GM19467 (cell line): ENCODE results near the gene SLC6A18.

Source experiments
- ATAC-seq: cut with Tn5 transposase; IDR thresholded peaks from one replicate; pipeline ENCODE4 v1.9.1; 2021; ENCODE audit warnings: mild to moderate bottlenecking, moderate library complexity; ENCODE audit not compliant: unreplicated experiment

Gene SLC6A18

GRCh38 chr5:1186351-1187233 lies 38.6 kb upstream of the SLC6A18 start:
- ATAC-seq, result no peak

DNA sequence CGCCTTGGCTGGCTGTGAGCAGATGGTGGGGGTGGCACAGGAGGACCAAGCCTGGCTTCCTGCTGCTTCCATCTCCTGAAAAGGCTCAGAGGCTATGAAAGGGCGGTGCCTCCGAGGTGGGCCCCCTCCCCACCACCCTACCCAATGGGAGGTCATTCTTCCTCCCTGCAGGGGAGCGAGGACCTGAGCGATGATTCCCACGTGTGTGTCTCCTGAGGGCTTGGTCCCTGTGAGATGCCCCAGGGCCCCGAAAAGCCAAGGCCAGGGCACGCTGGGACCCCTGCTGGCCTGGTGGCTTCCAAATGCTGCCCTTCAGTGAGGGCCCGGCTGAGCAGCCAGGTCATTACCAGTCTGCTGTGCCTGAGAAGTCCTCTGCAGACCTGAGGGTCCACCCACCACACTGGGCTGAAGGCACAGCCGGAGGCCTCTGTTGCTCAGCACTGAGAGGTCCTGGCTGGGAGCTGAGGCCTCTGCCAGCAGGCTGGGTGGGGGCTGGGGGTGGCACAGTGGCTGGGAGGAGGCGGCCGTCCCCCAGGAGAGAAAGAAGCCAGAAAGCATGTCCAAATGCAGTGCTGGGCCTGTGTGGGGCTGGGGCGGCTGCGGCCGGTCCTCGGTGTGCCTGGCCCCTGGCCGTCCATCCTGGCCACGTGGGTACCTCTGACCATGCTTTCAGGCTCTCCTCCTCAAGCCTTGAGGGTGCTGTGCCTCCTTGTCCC lies 37.8 kb upstream of the SLC6A18 start:
- ATAC-seq, result no peak

GRCh38 chr5:1187950-1188334 lies 37.2 kb upstream of the SLC6A18 start:
- ATAC-seq, result no peak

DNA sequence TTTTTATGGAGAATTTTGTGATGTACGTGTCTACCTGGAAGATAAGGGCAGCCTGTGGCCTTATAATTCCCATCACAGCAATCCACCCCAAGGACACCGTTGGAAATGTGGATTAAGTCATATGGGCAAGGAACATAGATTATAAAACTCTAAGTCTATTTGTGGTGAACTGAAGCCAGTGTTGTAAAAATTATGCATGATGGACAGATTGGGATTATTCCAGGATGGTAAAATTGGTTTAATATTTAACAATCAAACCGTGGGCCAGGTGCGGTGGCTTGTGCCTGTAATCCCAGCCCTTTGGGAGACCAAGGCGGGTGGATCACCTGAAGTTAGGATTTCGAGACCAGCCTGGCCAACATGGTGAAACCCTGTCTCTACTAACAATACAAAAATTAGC lies 36.7 kb upstream of the SLC6A18 start:
- ATAC-seq, result no peak

DNA sequence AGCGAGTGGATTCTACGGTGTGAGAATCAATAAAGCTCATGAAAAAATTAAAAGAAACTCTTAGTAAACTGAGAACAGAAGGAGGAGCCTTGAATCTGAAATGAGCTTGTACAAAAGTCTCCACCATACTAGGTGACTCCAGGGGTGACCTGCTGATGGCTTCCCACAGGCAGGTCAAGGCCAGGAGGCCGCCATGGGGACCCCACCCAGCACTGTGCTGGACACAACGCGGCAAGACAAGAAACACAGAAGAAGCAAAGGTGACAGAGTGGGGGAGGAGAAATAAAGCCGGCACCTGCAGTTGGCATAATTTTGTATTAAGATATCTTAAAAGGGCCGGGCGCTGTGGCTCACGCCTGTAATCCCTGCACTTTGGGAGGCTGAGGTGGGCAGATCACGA lies 35.9 kb upstream of the SLC6A18 start:
- ATAC-seq, result no peak

DNA sequence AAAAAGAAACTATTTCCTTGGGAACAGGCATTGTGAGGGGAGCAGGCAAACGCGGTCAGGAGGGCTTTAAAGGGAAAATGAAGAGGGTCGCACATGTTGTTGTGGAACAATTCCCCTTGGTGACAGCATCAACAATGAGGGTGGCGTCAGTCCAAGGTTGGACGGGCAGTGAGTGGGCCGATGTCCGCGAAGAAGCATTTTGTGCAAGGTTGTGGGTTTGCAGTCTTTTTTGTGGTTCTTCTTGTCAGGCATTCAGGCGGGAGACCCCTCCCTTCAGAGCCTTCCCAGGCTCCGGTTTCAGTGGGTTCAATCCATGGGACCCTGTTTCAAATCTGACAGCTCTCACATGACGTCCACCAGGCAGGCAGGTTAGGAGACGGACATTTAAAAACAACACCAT lies 34.9 kb upstream of the SLC6A18 start:
- no peak for ATAC-seq

- no peak for ATAC-seq
These were observed 34.3 kb upstream of the SLC6A18 start for GRCh38 chr5:1190837-1191239.

DNA sequence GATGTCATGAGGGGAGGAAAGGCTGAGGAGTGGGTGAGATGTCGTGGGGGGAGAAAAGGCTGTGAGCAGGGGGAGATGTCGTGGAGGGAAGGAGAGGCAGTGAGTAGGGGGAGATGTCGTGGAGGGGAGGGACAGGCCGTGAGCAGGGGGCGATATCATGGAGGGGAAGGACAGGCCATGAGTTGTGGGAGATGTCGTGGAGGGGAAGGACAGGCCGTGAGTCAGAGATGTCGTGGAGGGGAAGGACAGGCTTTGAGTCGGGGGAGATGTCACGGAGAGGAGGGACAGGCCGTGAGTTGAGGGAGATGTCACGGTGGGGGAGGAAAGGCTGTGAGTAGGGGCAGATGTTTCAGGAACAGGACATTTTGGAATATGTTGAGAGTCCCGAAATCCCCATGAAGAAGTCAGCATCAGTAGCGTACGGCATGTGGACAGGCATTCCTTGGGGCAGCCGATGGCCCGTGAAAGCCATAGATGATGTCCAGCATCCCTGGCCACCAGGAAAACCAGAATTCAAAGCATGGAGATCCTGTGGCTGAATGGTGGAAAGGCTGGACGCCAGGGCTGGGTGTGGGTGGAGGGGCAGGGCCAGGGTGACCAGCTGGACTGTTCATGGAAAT lies 32.1 kb upstream of the SLC6A18 start:
- ATAC-seq, result no peak

GRCh38 chr5:1193591-1193985 lies 31.6 kb upstream of the SLC6A18 start:
- no peak for ATAC-seq

- no peak for ATAC-seq
These were observed 30.8 kb upstream of the SLC6A18 start for GRCh38 chr5:1194378-1194777.

DNA sequence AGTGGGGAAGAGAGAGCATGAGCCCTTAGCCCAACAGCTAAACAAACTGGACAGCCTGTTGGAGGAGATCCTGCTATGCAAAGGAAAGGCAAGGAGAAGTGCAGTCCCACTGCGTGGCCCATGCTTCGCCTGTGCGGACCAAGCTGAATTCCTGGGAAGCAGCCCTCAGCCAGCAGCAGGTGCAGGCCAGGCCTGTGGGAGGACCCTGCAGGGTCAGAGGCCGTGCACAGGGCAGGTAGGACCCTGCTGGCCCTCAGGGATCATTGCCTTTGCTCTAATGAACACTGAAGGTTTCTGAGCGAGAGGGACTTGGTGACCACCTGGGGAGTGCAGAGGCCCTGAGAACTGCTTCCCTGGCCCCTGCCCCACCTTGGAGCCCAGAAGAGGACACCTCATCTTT lies 29.7 kb upstream of the SLC6A18 start:
- ATAC-seq, result no peak

GRCh38 chr5:1195916-1196315 lies 29.3 kb upstream of the SLC6A18 start:
- no peak for ATAC-seq

DNA sequence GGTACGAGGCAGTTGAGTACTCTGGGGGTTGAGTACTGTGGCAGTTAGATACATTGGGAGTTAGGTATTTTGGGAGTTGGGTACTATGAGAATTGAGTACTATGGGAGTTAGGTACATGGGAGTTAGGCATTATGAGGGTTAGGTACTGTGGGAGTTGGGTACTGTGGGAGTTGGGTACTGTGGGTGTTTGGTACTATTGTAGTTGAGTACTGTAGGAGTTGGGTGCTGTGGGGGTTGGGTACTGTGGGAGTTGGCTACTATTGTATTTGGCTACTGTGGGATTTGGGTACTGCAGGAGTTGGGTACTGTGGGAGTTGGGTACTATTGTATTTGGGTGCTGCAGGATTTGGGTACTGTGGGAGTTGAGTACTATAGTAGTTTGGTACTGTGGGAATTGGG lies 28.6 kb upstream of the SLC6A18 start:
- no peak for ATAC-seq

DNA sequence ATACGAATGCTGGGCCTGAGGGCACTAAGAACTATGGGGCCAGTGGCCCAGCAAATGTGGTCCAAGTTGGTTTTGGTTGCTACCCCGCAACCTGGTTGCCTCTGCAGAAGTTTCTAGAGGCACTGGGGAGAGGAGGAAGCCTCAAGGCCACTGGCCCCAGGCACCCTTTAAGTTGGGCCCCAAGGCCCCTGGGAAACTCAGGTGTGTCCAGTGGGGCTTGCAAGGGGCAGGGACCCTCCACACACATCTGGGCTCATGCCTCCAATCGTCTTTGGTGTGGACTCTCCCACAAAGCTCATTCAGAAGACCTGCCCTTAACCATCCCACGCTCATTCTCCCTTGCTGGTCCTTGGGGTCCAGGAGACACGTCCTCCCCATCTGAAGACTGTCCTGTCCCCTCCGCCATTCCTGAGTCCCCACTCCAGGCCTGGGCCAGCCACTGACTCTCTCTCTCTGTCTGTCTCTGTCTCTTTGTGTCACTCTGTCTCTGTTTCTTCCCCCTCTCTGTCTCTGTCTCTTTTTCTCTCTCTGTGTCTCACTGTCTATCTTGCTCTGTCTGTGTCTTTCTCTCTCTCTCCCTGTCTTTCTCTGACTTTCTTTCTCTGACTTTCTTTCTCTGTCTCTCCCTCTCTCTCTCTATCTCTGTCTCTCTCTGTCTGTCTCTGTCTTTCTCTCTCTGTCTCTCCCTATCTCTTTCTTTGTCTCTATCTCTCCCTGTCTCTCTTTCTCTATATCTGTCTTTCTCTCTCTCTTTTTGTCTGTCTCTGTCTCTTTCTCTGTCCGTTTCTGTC lies 27.1 kb upstream of the SLC6A18 start:
- ATAC-seq, result no peak

- ATAC-seq, result no peak
These were observed 25.9 kb upstream of the SLC6A18 start for GRCh38 chr5:1199340-1199648.

DNA sequence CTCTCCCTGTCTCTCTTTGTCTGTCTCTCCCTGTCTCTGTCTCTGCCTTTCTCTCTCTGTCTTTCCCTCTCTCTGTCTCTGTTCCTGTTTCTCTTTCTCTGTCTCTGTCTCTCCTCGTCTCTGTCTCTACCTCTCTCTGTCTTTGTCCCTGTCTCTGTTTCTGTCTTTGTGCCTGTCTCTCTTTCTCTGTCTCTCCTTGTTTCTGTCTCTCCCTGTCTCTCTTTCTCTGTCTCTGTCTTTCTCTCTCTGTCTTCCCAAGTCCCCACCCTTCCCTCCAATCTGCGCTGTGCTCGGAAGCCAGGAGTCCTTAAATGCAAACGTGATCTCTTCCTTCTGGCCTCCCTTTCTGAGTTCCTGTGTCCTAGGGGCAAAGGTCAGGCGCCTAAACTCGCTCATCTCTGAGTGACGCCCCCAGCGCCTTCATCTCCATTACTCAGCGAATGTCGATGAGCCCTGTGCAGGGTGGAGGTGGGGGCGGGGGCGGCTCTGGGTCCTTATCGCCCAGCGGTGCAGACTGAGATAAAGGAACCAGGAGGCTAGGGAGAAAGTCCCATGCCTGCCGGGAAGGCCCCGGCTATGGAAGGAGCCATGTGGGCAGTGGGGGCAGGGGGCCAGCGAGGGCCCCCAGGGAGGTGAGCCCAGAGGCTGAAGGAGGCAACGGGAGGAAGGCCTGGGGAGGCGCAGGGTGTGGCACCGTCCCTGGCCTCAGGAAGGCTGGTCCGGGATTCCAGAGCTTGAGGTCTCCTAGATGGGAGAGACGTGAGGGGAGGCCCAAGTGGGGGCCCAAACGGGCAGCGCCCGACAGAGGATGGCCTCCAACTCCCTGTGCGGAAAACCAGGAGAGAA lies 25.3 kb upstream of the SLC6A18 start:
- ATAC-seq, result no peak

DNA sequence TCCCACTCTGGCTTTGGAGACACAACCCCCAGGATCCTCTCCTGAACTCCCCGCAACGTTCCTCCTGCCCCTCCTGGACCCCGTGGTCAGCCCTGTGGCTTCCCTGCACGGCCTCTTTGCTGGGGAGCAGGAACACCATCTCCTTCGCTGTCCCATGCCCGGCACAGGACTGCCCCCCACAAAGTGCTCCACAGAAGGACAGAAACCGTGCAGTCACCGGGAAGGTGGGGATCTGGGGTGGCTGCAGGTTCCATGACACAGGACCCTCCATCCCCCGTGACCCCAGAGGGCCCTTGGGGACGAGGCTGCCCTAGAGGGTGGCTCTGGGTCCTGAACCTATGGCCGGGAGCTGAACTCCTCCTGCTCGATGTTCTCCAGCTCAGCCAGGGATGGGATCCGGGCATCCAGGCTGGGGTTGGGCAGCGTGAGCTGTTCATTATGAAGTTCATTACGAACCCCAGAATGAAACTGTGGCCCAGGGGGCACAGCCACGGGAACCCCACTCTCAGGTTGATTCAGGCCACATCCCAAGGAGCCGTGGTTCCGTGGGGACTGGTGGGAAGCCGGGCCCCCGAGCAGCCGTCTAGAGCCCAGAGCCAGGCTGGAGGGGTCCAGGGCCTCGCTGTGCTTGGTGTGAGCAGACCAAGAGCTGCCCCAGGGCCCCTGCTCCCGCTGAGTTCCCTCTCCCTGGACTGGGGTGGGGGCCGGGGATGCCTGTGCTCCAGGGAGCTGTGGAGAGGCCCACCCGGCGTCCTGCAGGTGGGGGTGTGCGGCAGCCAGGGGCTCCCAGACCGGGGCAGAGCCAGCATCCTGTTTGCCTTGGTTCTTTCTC lies 24.5 kb upstream of the SLC6A18 start:
- no peak for ATAC-seq

- no peak for ATAC-seq
These were observed 23.7 kb upstream of the SLC6A18 start, which contains the start of gene SLC6A19 for GRCh38 chr5:1201327-1202025. TSS of gene SLC6A19 (plus strand) at chr5:1201595. CDS start at chr5:1201651, 56 bp downstream.
